HG03521 (cell line): ENCODE measurements around the gene GNG2.

ENCODE experiments used
- ATAC-seq: cut with Tn5 transposase; IDR thresholded peaks from one replicate; pipeline ENCODE4 v1.9.1; 2021; ENCODE audit warnings: mild to moderate bottlenecking, moderate library complexity; ENCODE audit not compliant: unreplicated experiment

Gene GNG2

GRCh38 chr14:51938137-51938536, 77.7 kb downstream of the GNG2 start:
- ATAC-seq: no peak

DNA sequence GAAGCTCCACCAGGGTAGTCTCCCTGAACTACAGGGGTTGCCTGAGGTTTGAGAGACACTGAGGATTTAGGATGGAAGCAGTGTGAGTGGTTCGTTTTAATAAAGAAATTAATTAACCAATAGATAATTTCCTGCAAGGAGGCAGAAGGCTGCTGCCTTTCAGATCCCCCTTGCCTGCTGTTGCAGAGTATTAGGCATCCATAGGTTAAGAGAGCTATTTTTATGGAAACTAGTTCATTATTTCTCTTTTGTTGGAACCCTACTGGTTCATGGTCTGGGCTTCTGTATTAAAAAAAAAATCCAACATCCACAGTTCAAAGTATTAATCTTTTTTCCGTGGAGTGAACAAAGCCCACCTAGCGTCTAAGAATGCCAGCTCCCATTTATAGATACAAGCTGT, 78.4 kb downstream of the GNG2 start:
- no peak for ATAC-seq

DNA sequence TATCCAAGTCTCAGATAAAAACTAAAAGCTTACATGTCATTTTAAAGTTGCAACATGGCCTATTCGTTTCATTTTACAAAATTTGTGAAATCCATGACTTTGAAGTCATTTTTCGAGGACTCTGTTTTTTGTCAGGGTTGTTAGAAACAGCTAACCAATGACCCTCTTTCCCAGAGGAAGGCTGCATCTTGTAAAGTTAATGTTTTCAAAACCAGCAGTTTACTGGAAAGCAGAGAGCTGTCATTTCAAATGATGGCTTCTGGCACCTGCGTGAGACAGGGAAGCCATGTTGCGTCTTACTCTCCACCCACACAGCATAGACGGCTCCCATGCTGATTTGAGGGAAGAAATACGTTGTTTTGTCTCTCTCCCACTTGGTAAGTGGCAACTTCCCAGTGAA, 78.8 kb downstream of the GNG2 start:
- ATAC-seq: no peak

- ATAC-seq: no peak
Observed at GRCh38 chr14:51939755-51940301, 79.4 kb downstream of the GNG2 start.

DNA sequence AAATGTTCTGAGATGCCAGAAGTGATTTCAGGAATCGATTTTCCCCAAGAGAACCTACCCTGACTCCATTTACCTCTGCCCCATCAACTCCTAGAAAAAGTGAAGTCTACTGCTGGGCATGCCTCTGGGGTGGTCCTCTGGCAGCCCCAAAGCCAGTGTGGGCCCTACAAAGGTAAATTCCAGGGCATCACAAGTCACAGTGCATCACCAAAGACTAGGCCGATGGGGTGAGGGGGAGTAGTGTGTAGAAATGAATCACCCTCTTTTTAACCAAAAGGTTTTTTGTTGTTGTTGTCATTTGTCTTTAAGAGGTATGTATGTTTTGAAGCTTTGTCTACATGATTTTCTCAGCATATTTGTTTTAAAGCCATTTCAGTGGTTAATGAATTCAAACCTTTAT, 82.6 kb downstream of the GNG2 start:
- no peak for ATAC-seq

GRCh38 chr14:51950007-51950406, 89.6 kb downstream of the GNG2 start:
- no peak for ATAC-seq

- no peak for ATAC-seq
Observed at GRCh38 chr14:51951656-51952055, 91.2 kb downstream of the GNG2 start.

GRCh38 chr14:51954031-51954430, 93.6 kb downstream of the GNG2 start:
- ATAC-seq: no peak

GRCh38 chr14:51954657-51955056, 94.2 kb downstream of the GNG2 start:
- ATAC-seq: no peak

DNA sequence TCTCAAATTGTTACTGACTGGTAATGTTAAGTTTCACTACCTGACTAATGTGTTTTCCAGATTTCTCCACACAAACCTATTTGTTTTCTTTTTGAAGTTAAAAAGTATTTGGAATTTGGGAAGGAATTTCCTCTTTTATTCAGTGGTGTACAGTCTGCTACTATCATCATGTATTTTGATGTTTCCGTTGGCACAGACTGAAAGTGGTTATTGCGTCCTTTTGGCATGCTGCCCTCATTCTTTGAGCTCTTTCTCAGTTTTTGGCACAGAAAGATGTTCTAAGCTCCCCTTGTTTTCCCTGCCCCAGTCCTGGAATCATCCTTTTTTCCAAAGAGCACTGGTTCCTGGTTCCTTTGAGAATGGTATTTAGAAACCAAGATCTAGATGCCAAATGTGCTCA, 97.5 kb downstream of the GNG2 start:
- ATAC-seq: no peak

DNA sequence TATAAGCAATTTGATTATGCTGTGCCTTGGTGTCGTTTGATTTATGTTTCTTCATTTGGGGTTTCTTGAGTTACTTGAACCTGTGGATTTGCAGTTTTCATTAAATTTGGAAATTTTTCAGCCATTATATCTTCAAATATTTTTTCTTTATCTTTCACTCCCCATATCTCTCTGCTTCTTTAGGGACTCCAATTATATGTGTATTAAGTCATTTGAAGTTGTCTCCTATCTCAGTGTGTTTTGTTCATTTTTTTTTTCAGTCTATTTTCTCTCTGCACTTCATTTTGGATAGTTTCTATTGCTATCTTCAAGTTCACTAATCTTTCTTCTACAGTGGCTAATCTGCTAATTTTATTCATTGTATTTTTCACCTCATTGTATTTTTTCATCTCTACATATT, 99.5 kb downstream of the GNG2 start:
- ATAC-seq: no peak

DNA sequence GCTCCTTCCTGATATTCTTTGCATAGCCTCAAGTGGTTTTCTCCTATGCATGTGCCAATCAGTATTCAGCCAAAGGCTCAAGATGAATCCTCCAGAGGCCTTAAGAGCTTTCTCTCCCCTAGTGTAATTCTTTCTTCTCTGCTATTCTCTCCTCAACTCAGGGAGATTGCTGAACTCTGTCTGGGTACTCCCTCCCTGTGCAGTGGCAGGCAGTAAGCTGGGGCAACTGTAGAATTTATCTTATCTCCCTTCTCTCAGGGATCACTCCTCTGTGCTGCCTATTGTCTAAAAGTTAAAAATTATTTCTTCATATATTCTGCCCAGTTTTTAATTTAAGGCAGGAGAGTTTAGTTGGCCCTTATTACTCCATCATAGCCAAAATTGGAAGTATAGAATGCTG, 100.5 kb downstream of the GNG2 start:
- no peak for ATAC-seq

GRCh38 chr14:51962711-51963110, 102.3 kb downstream of the GNG2 start:
- ATAC-seq: no peak

DNA sequence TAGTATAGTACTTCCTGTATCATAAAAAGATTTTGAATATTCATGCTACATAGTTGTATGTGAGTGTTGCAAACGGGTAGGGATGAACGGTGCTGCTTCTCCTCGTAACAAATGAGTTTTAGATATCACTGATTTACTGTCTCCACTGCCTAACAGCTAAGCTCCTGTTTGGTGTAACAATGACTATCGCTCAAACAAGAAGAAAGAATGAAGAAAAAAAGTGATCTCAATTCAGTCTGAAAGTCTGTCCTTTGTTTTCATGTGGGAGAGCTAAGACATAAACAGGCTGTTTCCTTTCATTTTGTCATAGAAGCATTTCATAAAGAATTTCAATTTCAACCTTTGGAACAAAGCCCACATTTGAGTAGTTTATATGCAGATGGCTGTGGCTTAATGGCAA, 102.9 kb downstream of the GNG2 start:
- ATAC-seq: no peak

GRCh38 chr14:51967521-51967920, 107.1 kb downstream of the GNG2 start:
- ATAC-seq: no peak

GRCh38 chr14:51969852-51970540, 109.6 kb downstream of the GNG2 start:
- no peak for ATAC-seq

DNA sequence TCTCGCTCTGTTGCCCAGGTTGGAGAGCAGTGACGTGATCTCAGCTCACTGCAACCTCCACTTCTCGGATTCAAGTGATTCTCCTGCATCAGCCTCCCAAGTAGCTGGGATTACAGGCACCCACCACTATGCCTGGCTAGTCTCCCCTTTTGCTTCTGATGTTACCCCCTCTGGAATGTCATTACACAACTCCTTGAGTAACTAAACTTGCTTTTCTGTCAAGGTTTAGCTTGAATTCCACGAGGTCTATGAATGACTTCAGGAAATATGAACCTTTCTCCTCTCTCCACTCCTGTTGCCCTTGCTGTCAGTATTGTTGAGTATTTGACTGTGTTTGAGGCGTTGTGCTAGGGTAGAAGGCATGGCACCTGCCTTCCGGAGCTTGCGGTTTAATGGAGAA, 112.2 kb downstream of the GNG2 start:
- ATAC-seq: no peak

DNA sequence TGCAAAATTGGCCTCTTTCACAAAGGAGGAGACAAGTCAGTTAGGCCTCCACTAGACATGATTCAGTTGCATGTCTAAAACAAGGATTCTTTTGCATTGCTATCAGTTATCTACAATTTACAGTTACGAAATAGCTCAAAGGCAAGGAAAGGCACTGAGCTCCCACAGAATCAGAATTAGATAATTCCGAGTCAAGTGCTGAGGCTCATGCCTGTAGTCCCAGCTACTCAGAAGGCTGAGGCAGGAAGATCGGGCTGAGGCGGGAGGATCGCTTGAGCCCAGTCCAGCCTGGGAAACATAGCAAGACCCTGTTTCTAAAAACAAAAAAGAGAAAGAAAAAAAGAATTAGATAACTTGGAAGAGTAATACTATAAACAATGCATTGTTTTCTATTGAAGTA, 116.7 kb downstream of the GNG2 start:
- no peak for ATAC-seq

DNA sequence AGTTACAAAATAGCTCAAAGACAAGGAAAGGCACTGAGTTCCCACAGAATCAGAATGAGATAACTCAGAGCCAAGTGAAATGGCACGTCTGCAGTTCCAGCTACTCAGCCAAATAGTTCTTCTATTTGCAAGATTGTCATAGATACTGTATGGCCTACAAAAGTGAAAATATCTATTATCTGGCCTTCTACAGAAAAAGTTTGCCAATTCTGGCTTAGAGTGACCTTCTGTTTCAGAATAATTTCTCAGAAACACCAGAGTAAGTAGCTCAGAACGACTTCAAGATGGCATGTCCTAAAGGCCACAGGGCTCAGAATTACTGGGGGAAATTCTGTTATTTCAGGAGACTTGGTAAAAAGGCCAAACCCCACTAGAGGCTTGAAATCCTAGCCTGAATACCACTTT, 118.3 kb downstream of the GNG2 start:
- ATAC-seq: no peak

DNA sequence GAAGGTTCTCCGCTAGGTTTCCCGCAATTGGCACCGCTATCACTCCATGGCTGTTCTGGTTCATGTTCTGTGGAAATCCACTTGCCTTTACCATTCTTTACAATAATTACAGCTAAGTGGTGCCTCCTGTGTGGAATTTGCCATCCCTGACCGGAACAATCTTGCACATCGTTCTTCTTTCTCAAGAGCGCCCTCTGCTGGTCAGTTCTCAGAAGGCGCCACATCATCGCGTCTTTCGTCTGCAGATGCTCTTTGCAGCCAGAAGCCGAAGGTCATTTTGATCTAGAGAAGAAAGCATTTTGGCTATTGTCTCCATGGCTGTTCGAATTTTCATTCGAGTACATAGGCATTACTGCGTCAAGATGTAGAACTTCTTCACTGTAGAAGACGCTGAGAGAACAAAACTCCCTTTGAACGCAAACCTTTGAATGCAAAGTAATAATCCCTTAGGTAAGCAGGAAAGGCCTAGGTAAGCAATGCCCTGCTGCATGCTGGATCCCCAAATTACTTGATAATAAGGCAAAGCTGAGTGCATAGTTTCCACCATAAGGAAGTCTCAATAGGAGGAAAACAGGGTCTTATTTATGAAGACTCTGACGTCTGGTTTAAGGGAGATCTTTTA, 118.8 kb downstream of the GNG2 start:
- no peak for ATAC-seq

GRCh38 chr14:51981218-51981854, 120.9 kb downstream of the GNG2 start:
- no peak for ATAC-seq

GRCh38 chr14:51988221-51988620, 127.8 kb downstream of the GNG2 start:
- no peak for ATAC-seq
